Activated CD4-positive, alpha-beta T cell treated with anti-CD3 and anti-CD28 coated beads for 36 hours (primary cell): ENCODE results near the gene VIT. TPM values are rescaled to one million over a fixed set of nuclear protein-coding genes. Genes with fewer than 3 reads are reported as not detected.

Source experiments
- ATAC-seq: fragments of 200-7000 bp; cut with Tn5 transposase; one replicate; pipeline ENCODE4 v1.10.0; 2021; ENCODE audit warnings: mild to moderate bottlenecking, moderate library complexity
- CTCF ChIA-PET: fragments of 350-600 bp; sonication (Branson Sonifier 250); formaldehyde crosslinking; loops from one replicate; lab custom pipeline; 2021; ENCODE audit warnings: antibody characterized with exemption; lab: Charles Lee
- POLR2A ChIA-PET: fragments of 350-600 bp; sonication (Branson Sonifier 250); formaldehyde crosslinking; loops from one replicate; lab custom pipeline; 2021; ENCODE audit warnings: antibody characterized with exemption, inconsistent platforms; lab: Charles Lee
- DNase-seq: peaks from one replicate; pipeline ENCODE4 v3.0.0-alpha.2; 2020
- H3K27ac Mint-ChIP-seq: one replicate; pipeline ENCODE4 v1.8.0; 2021; ENCODE audit warnings: mixed read lengths
- H3K27me3 Mint-ChIP-seq: one replicate; pipeline ENCODE4 v1.8.0; 2021; ENCODE audit warnings: mixed read lengths
- H3K36me3 Mint-ChIP-seq: one replicate; pipeline ENCODE4 v1.8.0; 2021; ENCODE audit warnings: low read depth, mixed read lengths
- H3K4me1 Mint-ChIP-seq: one replicate; pipeline ENCODE4 v1.8.0; 2021; ENCODE audit warnings: mixed read lengths
- H3K4me3 Mint-ChIP-seq: one replicate; pipeline ENCODE4 v1.8.0; 2021; ENCODE audit warnings: mild to moderate bottlenecking, moderate library complexity, mixed read lengths
- H3K9me3 Mint-ChIP-seq: one replicate; pipeline ENCODE4 v1.8.0; 2021; ENCODE audit warnings: low read depth, mixed read lengths
- intact Hi-C, 2 experiments: fragments of 100-400 bp; cut with DNase I in 1 of 2; cut with micrococcal nuclease in 1 of 2; formaldehyde crosslinking; loops; one replicate each; pipeline versions ENCODE4 v1.14.2 to v1.15.1; 2022 to 2024; cut with DNase I, micrococcal nuclease
- total RNA-seq, 2 experiments: library from RNA; stranded (reverse); gene quantifications; one replicate each; pipeline ENCODE4 v1.2.3, GENCODE V29; 2021

Gene VIT
- total RNA-seq = not detected

- ATAC-seq (no peak), DNase-seq (no peak)
- Mint-ChIP-seq H3K36me3 (no peaks in the 10 kb centered on the region), H3K9me3 (no peaks in the 10 kb centered on the region), H3K4me1 (peaks cover 2% of the 10 kb centered on the region), H3K4me3 (no peak within 1 kb of the TSS), H3K27ac (peak within 1 kb of the TSS; percentile 38), H3K27me3 (peaks cover 4% of the 10 kb centered on the region)
- intact Hi-C loops = no loop called here
- ChIA-PET CTCF (interaction anchor here (0.8 kb wide), 1 partner anchor 9 kb away, joined by 3 read pairs; no protein-coding TSS in a partner anchor), POLR2A (no interaction called here)
Measured at GRCh38 chr2:36696533-36696932, at the start of gene VIT. Gene VIT, plus strand, starts transcription at chr2:36696707. Its CDS starts 19,664 bp downstream, at chr2:36716371.

GRCh38 chr2:36650031-36650829, 46.3 kb upstream of the VIT start:
- Mint-ChIP-seq H3K27ac (no peak overlapping the region), H3K9me3 (peaks cover 4% of the 10 kb centered on the region), H3K4me3 (no peak overlapping the region), H3K36me3 (no peaks in the 10 kb centered on the region), H3K27me3 (peaks cover 2% of the 10 kb centered on the region), H3K4me1 (no peaks in the 10 kb centered on the region)
- CTCF ChIA-PET = interaction anchor here (1.3 kb wide), 1 partner anchor 14 kb away, joined by 6 read pairs; no protein-coding TSS in a partner anchor
- DNase-seq (peak; percentile 41), ATAC-seq (peak; percentile 93)
- intact Hi-C loops = loop anchor here in 1 of 2 experiments (5.0 kb wide), 1 partner anchor 138 kb away; no protein-coding TSS in a partner anchor
- POLR2A ChIA-PET = no interaction called here

GRCh38 chr2:36653155-36653554, 43.4 kb upstream of the VIT start:
- POLR2A ChIA-PET = no interaction called here
- no peaks in the 10 kb centered on the region for H3K4me1 Mint-ChIP-seq
- peaks cover 2% of the 10 kb centered on the region for H3K27me3 Mint-ChIP-seq

GRCh38 chr2:36653967-36654694, 42.4 kb upstream of the VIT start:
- CTCF ChIA-PET = no interaction called here
- POLR2A ChIA-PET = no interaction called here
- Mint-ChIP-seq H3K4me1 (no peaks in the 10 kb centered on the region), H3K9me3 (no peaks in the 10 kb centered on the region), H3K4me3 (no peak overlapping the region), H3K36me3 (no peaks in the 10 kb centered on the region), H3K27me3 (peaks cover 2% of the 10 kb centered on the region), H3K27ac (no peak overlapping the region)
- no peak for DNase-seq
- no peak for ATAC-seq
- intact Hi-C loops = loop anchor here in 1 of 2 experiments (5.0 kb wide), 1 partner anchor 142 kb away; no protein-coding TSS in a partner anchor

More at GRCh38 chr2:36653155-36653554, 43.4 kb upstream of the VIT start:
- Mint-ChIP-seq H3K36me3 (no peaks in the 10 kb centered on the region), H3K9me3 (no peaks in the 10 kb centered on the region), H3K4me3 (no peak overlapping the region), H3K27ac (no peak overlapping the region)
- no peak for ATAC-seq
- DNase-seq = no peak
- intact Hi-C loops = loop anchor here in 1 of 2 experiments (5.0 kb wide), 1 partner anchor 141 kb away; no protein-coding TSS in a partner anchor
- CTCF ChIA-PET = no interaction called here

DNA sequence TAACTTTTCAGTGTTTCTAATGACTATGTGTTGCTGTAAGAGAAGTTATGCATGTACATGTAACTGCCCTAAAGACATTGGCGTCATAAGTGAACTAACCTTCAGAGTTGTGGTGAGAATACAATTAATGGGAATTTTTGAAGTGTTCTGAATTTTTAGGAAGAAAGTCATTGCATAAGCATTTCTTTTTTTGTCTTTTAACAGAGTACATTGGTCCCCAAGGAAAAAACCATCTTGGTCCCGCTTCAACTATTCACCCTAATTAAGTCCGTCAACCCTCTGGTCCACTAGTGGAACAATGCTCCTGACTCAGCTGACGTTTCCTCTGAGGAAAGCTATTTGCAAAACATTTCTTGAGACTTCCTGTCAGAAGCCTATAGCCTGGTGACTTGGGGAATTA, 41.1 kb upstream of the VIT start:
- POLR2A ChIA-PET = no interaction called here
- peaks cover 2% of the 10 kb centered on the region for H3K27me3 Mint-ChIP-seq
- intact Hi-C loops = no loop called here
- CTCF ChIA-PET = interaction anchor here (0.9 to 1.0 kb wide), 2 partner anchors 9 to 22 kb away, joined by 3 read pairs; no protein-coding TSS in a partner anchor
- no peaks in the 10 kb centered on the region for H3K9me3 Mint-ChIP-seq
- H3K4me1 Mint-ChIP-seq = no peaks in the 10 kb centered on the region
- no peak for DNase-seq
- ATAC-seq = no peak
- H3K36me3 Mint-ChIP-seq = no peaks in the 10 kb centered on the region
- H3K27ac Mint-ChIP-seq = no peak overlapping the region
- H3K4me3 Mint-ChIP-seq = no peak overlapping the region

DNA sequence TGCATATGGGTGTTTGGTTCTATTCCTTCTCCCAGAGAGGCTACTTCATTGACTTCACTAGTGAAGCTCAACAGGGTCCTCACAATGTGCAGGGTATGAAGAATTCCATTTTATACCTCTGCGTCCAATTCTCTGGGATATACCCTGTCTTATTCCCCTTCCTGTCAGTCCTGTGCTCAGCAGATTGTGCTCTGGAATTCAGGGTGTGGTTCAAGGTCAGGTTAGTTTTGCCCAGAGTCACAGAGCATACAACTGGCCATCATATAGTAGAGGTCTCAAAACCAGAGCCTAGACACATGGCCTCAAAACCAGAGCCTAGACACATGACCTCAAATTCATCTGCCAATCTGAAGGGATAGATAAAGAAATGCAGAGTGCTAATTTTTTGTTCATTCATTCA, 38.8 kb upstream of the VIT start:
- intact Hi-C loops = no loop called here
- DNase-seq (no peak), ATAC-seq (no peak)
- H3K4me1 Mint-ChIP-seq = no peaks in the 10 kb centered on the region
- peaks cover 2% of the 10 kb centered on the region for H3K27me3 Mint-ChIP-seq
- CTCF ChIA-PET = no interaction called here
- no peak overlapping the region for H3K27ac Mint-ChIP-seq
- H3K36me3 Mint-ChIP-seq = no peaks in the 10 kb centered on the region
- POLR2A ChIA-PET = no interaction called here
- H3K4me3 Mint-ChIP-seq = no peak overlapping the region
- H3K9me3 Mint-ChIP-seq = no peaks in the 10 kb centered on the region

DNA sequence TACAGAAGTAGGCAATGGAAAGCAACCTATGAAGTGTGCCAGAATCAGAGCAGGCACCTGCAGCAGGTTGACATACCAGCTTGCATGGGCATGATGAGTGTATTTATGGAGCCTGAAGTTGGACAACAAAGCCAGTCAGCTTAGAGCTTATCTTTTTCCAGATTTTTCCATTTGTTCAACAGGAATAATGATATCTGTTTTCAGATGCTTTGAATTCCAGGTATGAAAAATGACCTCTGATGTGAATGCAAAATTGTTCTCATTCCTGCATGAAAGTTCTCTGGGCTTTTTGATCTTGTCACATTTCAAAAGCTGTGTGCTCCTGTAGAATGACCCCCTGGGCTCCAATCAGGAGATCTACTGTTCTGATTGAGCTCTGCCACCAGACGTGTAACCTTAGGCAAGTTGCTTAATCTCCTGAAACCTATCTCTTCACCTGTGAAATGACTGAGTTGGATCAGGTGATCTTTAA, 38.2 kb upstream of the VIT start:
- intact Hi-C loops = no loop called here
- no peaks in the 10 kb centered on the region for H3K4me1 Mint-ChIP-seq

DNA sequence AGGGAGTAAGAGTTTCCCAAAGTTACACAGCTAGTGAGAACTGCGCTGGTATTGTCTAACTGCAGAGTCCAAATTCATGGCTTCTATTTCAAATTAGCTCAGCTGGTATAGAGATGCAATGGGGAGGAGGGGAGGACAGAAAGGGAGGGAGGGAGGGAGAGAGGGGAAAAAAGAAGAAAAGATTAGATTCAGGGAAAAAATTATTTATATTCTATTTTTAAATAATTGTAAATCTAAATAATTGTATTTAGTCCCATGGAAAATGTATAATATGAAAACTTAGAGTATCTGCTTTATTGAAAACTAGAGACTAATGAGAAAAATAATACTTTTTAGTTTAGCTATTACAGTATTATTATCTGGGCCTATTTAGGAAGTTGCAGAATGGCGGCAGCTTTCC, 37.3 kb upstream of the VIT start:
- CTCF ChIA-PET = interaction anchor here (0.6 to 1.0 kb wide), 2 partner anchors 127 to 306 kb away, joined by 3 read pairs; no protein-coding TSS in a partner anchor

More for the DNA sequence above, 38.2 kb upstream of the VIT start:
- POLR2A ChIA-PET = no interaction called here
- no peaks in the 10 kb centered on the region for H3K36me3 Mint-ChIP-seq
- no peak overlapping the region for H3K4me3 Mint-ChIP-seq
- peaks cover 2% of the 10 kb centered on the region for H3K27me3 Mint-ChIP-seq
- H3K27ac Mint-ChIP-seq = no peak overlapping the region
- DNase-seq = no peak
- CTCF ChIA-PET = no interaction called here
- no peaks in the 10 kb centered on the region for H3K9me3 Mint-ChIP-seq
- ATAC-seq = no peak

GRCh38 chr2:36659872-36660312, 36.6 kb upstream of the VIT start:
- Mint-ChIP-seq H3K4me3 (no peak overlapping the region), H3K27me3 (no peaks in the 10 kb centered on the region), H3K9me3 (no peaks in the 10 kb centered on the region), H3K4me1 (no peaks in the 10 kb centered on the region), H3K27ac (no peak overlapping the region), H3K36me3 (no peaks in the 10 kb centered on the region)
- intact Hi-C loops = loop anchor here (5.0 to 10.0 kb wide), 3 partner anchors 308 to 785 kb away; no protein-coding TSS in a partner anchor
- no peak for DNase-seq
- peak; percentile 26 for ATAC-seq
- ChIA-PET POLR2A (no interaction called here), CTCF (interaction anchor here (0.6 to 1.0 kb wide), 3 partner anchors 30 to 307 kb away, joined by 3 read pairs; no protein-coding TSS in a partner anchor)

More for the DNA sequence above, 37.3 kb upstream of the VIT start:
- no peaks in the 10 kb centered on the region for H3K27me3 Mint-ChIP-seq
- no peak for ATAC-seq
- H3K27ac Mint-ChIP-seq = no peak overlapping the region
- no peaks in the 10 kb centered on the region for H3K4me1 Mint-ChIP-seq
- H3K4me3 Mint-ChIP-seq = no peak overlapping the region
- POLR2A ChIA-PET = no interaction called here
- intact Hi-C loops = no loop called here
- no peaks in the 10 kb centered on the region for H3K9me3 Mint-ChIP-seq
- no peaks in the 10 kb centered on the region for H3K36me3 Mint-ChIP-seq
- DNase-seq = no peak

DNA sequence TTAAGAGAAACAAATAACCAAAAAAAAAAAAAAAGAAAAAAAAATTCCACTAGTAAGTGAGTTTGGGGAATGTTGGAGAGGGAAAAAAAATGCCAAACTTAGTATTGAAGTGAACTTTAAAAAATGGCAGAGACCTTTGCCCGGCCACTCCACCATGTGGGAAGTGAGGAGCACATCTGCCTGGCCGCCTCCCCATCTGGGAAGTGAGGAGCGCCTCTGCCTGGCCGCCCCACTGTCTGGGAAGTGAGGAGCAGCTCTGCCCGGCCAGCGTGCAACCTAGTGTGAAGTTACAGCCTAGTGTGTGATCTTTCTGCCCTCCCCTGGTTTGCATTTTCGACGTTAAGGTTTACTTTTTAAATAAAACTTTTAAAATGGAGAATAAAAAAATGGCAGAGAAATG, 33.9 kb upstream of the VIT start:
- H3K27me3 Mint-ChIP-seq = peaks cover 3% of the 10 kb centered on the region
- H3K36me3 Mint-ChIP-seq = no peaks in the 10 kb centered on the region
- H3K4me1 Mint-ChIP-seq = no peaks in the 10 kb centered on the region
- H3K27ac Mint-ChIP-seq = no peak overlapping the region
- DNase-seq = no peak
- no peak overlapping the region for H3K4me3 Mint-ChIP-seq
- no peaks in the 10 kb centered on the region for H3K9me3 Mint-ChIP-seq
- ChIA-PET POLR2A (no interaction called here), CTCF (interaction anchor here (0.6 kb wide), 1 partner anchor 141 kb away, joined by 4 read pairs; no protein-coding TSS in a partner anchor)
- intact Hi-C loops = loop anchor here (5.0 to 10.0 kb wide), 3 partner anchors 310 to 788 kb away; no protein-coding TSS in a partner anchor
- ATAC-seq = no peak

DNA sequence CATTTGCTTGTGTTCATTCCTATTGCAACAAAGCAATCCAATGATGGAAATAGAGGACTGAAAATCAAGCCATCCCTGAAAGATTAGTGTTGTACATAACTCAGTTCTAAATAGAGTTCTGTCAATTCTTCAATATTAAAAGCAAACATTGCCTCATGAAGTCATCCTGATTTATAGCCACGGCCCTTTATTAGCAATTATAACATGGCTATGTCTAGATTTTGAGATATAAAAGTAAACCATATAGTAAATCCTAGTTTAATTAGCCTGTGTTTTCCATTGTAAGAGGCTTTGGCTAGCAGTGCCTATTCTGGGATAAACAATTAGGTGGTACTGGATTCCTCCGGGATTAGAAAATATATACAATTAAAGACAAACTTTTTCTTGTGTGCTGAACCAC, 33.2 kb upstream of the VIT start:
- H3K4me3 Mint-ChIP-seq = no peak overlapping the region
- H3K4me1 Mint-ChIP-seq = no peaks in the 10 kb centered on the region
- no peaks in the 10 kb centered on the region for H3K9me3 Mint-ChIP-seq
- no peak for ATAC-seq
- ChIA-PET CTCF (interaction anchor here (1.6 kb wide), 1 partner anchor 311 kb away, joined by 4 read pairs; no protein-coding TSS in a partner anchor), POLR2A (no interaction called here)
- H3K27ac Mint-ChIP-seq = no peak overlapping the region
- DNase-seq = no peak
- peaks cover 5% of the 10 kb centered on the region for H3K27me3 Mint-ChIP-seq
- intact Hi-C loops = loop anchor here (5.0 to 10.0 kb wide), 3 partner anchors 311 to 788 kb away; no protein-coding TSS in a partner anchor
- no peaks in the 10 kb centered on the region for H3K36me3 Mint-ChIP-seq
